Right hindlimb (tissue), 1 donor: Measurements from ENCODE around the gene ACTRT2.

Experiments used
- DNase-seq: peaks from one replicate; pipeline ENCODE4 v3.0.0-alpha.2; 2018

The ACTRT2 gene

DNA sequence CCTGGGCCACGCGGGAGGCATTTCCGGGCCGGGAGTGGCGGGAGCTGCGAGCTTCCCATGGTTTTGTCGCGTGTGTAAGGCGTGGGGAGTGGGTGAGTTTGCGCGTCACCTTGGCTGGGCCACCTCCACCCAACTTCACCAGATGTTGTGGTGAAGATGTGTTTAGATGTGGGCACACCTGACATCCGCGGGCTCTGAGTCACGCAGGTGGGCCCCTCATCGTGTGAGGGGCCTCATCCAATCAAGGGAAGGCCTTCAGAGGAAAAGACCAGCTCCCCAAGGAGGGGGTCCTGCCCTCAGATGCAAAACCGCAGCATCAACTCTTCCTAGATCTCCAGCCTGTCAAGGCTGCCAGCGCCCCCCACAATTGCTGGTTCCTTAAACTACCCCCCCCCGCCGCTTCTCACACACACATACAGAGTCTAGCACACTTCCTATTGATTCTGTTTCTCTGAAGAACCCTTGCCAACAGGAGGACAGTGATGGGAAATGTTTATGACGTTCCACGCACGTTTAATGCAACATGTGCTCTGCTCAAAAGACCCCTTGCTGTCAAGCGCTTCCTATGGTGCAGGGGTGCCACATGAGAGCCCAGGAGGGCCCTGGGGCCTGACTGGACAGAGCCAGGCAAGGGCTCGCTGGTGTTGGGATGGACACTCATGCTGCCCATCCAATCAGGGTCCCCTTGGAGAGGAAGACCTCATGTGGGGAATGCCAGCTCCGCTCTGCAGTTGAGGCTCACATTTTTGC is 11.9 kb downstream of the ACTRT2 start:
- DNase-seq: peak; percentile 9

DNA sequence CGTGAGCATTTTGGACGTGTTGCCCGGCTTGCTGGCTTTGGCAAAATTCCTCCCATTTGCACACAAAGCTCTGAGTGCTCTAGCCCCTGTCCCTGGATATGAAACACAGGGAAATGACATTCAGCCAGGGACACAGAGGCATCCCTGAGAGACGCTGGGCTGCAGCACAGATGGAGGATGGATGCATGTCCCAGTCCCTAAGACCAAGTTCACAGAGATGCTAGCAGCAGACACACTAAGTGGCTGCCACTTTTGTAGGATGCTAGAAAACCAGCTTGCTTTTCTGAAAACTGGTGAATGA is 12.5 kb downstream of the ACTRT2 start:
- peak; percentile 2 for DNase-seq

DNA sequence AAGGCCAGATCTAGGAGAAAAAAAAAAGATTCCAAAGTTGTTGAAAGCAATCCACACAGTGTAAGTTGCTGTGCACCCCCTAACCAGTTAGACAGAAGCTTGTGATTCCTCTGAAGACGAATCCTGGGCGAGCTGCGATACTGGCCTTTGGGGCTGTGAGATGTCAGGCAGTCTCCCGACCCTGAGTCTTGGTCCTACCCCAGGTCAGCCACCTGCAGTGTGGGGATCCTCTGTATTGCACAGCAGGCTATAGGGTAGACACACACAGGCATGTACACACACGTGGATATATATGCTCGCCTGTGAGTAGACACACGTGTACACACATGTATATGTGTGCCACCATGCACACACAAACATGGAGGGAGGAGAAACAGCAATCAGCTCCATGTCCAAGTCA is 12.9 kb downstream of the ACTRT2 start:
- DNase-seq: peak; percentile 4

GRCh38 chr1:3034728-3035562 is 13.7 kb downstream of the ACTRT2 start:
- peak; percentile 2 for DNase-seq

- DNase-seq: peak; percentile 62
These were observed 14.5 kb downstream of the ACTRT2 start for GRCh38 chr1:3035563-3036446.

GRCh38 chr1:3036447-3037280 is 15.4 kb downstream of the ACTRT2 start:
- DNase-seq: peak; percentile 13

DNA sequence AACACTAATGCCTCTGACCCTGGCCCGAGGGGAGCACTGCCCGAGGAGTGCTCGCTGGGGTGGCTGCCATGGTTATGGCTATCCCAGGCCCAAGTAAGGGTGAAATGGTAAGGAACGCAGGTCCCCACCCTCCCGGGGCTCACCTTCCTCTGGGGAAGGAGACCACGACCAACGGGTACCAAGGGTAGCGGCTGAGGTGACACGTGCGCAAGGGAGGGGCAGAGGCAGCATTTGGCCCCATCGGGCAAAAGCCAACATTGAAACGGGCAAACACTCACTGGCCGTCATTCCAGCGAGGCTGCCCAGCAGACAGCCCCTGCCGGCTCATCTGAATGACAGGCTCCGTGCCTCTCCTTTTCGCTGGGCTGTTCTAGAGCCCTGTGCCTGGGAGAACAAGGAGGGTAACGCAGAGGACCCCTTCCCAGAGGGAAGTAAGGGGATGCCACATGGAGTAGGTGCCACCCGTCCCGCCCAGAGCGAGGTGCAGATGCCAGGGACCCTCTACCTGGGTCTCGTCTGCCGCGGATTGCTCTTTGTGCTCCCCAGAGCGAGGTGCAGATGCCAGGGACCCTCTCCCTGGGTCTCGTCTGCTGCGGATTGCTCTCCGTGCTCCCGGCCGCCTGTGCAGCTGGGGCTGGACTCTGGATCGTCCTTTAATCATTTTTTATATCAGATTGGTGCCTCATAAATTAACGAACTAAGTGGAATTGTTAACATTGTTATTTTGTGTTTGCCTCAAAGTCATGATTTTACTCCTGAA is 16.2 kb downstream of the ACTRT2 start:
- peak; percentile 7 for DNase-seq

DNA sequence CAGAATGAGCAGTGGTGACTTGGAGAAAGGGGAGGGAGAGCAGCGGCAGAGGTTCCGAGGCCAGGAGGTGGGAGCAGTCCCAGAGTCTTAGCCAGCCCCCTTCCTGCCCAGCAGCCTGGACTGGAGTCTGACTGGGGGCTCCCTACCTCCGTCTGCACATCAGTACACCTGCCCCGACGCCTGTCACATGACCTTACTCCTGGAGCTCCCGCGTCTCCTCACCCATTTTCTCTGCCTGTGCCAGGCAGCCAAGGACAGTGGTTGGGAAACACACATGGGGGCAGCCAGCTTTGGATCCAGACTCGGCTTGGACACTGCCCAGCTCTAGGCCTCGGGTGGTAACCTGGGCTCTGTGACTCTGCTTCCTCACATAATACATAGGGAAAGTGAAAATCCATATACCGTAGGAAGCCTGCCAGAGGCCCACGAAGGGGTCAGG is 16.9 kb downstream of the ACTRT2 start:
- DNase-seq: peak; percentile 3

- peak; percentile 44 for DNase-seq
These were observed 17.4 kb downstream of the ACTRT2 start for GRCh38 chr1:3038571-3039181.

- peak; percentile 1 for DNase-seq
These were observed 18.7 kb downstream of the ACTRT2 start for GRCh38 chr1:3040004-3040403.

GRCh38 chr1:3042481-3042880 is 21.2 kb downstream of the ACTRT2 start:
- DNase-seq: peak; percentile 7

- DNase-seq: peak; percentile 2
These were observed 27.9 kb downstream of the ACTRT2 start for GRCh38 chr1:3049164-3049563.

DNA sequence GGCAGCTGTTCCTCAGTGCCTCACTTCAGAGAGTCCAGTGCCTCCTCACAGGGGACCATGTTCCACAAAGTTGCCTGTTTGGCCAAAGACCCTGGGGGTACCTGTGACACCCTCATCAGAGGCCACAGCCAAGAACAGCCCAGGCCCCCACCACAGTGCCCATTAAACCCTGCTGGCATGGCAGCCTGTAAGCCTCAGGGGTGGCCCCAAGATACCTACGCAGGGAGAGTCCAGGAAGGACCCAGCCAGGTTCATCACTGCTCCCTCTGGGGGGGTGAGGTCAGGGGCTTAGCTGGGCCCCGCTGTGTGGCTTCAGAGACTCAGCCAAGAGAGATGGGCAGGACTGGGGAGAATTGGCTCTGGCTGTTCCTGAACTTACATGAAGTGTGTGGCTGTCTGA is 28.6 kb downstream of the ACTRT2 start:
- DNase-seq: peak; percentile 16

DNA sequence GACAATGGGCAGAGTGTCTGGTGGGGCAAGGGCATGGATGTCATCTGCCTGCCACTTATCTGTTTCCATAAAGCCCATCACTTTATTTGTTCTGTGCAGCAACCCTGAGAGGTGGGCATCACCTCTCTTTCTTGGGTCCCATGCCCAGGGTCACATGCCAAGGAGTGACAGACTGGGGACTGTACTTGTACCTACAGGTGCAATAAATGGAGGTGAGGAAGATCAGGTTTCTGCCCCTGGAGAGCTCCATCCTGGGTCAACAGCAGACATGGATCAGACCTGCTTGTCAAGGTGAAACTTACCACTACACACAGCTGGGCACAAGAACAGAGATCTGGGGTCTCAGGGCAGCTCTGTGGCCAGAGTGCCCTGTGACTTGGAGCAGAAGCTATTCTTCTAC is 29.3 kb downstream of the ACTRT2 start:
- DNase-seq: peak; percentile 1

GRCh38 chr1:3051270-3052268 is 30.3 kb downstream of the ACTRT2 start:
- DNase-seq: peak; percentile 1

DNA sequence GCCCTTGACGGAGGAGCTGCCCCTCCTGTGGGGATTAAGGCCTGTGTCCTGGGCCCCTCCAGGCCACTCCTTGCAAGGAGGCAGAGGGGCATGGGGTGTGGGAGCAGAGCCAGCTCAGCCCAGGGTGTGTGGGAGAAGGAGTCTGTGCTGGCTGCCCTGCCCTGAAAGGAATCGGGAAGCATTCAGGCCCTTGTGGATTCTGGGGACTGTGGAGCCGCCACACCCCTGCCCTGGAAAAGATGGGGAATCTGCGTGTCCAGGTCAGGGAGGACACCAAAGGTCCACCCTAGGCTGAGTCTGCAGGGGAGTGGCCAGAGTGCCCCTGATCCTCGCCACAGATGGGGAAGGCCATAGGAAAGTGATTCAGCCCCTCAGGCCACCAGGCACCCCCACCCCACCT is 31.2 kb downstream of the ACTRT2 start:
- peak; percentile 3 for DNase-seq

GRCh38 chr1:3053366-3053980 is 32.2 kb downstream of the ACTRT2 start:
- DNase-seq: peak; percentile 2

DNA sequence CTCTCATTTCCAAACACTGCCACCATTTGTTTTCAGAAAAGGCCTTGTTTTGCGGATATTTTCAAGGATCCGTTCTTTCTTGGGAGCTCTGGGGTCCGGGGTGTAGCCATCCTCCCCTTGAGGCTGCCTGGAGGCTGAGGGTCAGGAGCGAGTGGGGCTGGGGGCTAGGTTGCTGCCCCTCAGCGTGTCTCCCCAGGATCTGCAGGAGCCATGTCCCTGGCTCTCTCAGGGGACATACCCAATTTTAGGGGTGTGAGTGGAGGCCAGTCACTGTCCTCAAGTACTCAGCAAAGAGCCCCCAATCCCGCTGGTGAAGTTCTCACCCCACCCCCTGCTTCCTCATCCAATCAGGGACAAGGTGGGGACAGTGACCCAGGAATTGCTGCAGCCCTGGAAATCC is 32.7 kb downstream of the ACTRT2 start:
- DNase-seq: no peak

DNA sequence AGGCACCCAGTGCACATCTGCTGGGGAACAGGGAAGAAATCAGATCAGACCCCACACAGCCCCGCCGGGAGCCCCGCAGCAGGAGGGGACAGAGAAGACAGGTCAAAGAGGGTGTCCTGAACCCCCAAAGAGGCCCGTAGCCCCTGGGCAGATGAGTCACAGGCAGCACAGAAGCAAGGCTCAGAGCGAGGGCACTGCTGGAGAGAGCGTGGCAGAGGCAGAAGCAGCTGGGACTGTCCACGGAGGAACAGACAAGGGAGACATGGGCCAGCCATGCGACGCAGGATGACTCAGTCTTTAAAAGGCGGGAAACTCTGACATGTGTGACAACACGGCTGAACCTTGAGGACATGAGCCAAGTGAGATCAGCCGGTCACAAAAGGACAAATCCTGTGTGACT is 33.2 kb downstream of the ACTRT2 start:
- DNase-seq: peak; percentile 5
